ENCODE results near the gene PCMTD2.

The PCMTD2 gene

DNA sequence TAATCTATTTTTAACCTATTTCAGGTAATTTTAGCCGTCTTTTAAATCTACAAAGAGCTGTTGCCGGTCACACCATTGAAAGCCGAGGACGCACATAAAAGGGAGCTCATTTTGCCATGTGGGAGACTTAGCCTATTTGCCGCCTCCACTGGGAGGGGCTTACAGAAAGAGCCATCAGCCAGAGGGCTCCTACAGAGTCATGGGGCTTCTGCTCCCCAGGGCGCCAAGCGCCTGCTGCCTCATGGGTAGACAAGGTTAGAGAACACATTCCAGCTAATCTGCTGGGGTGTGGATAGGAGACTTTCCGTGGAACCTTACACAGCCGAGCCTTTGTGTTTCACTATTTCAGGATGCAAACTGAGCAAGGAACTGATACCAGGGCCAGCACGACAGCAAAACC, 12.6 kb downstream of the PCMTD2 start:
- TF ChIP-seq, protein P1, sequence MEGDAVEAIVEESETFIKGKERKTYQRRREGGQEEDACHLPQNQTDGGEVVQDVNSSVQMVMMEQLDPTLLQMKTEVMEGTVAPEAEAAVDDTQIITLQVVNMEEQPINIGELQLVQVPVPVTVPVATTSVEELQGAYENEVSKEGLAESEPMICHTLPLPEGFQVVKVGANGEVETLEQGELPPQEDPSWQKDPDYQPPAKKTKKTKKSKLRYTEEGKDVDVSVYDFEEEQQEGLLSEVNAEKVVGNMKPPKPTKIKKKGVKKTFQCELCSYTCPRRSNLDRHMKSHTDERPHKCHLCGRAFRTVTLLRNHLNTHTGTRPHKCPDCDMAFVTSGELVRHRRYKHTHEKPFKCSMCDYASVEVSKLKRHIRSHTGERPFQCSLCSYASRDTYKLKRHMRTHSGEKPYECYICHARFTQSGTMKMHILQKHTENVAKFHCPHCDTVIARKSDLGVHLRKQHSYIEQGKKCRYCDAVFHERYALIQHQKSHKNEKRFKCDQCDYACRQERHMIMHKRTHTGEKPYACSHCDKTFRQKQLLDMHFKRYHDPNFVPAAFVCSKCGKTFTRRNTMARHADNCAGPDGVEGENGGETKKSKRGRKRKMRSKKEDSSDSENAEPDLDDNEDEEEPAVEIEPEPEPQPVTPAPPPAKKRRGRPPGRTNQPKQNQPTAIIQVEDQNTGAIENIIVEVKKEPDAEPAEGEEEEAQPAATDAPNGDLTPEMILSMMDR (IDR thresholded peaks at IDR 0.05; ENCODE audit: low read depth, low read length, missing control alignments), result no peak
- H3K4me3 ChIP-seq (ENCODE audit: low read depth, low read length), result no peak overlapping the region
- no peak for DNase-seq (ENCODE audit: low read depth)

DNA sequence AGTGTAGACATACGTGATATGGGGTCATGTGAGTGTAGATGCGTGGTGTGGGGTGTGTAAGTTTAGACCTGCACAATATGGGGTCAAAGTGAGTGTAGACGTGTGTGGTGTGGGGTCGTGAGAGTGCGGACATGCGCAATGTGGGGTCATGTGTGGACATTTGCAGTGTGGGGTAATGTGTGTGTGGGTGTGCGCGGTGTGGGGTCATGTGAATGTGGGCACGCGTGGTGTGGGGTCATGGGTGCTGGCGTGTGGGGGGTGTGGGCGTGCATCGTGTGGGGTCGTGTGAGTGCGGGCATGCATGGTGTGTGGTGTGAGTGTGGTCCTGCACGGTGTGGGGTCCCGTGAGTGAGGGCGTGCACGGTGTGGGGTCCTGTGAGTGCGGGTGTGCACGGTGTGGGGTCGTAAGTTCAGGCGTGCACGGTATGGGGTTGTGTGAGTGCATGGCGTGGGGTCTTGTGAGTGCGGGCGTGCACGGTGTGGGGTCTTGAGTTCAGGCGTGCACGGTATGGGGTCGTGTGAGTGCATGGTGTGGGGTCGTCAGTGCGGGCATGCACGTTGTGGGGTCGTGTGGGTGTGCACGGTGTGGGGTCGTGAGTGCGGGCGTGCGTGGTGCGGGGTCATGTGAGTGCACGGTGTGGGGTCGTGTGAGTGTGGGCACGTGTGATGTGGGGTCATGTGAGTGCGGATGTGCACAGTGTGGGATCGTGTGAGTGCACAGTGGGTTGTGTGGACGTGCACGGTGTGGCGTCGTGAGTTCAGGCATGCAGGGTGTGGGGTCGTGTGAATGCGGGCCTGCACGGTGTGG, 14.3 kb downstream of the PCMTD2 start:
- TF ChIP-seq, protein P1 (IDR thresholded peaks at IDR 0.05; ENCODE audit: low read depth, low read length, missing control alignments), result no peak
- no peak overlapping the region for H3K4me3 ChIP-seq (ENCODE audit: low read depth, low read length)
- DNase-seq (ENCODE audit: low read depth), result no peak

DNA sequence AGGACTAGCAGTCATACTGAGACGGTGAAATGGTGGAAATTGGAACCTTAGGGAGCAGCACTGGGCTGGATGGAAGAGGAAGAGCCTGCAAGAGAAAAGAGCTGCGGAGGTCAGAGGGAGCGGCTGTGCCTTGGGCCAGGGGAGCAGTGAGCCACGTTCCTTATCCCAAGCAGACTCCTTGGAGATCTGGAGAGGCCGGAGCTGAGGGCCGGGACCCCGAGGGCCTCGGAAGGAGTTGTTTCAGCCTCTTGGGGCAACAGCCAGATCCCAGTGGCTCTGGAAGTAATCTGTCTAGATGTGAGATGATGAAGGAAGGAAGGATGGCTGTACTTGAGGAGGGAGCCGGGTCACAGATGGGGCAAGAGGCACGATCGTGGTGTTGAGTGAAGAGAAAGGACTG, 16.1 kb downstream of the PCMTD2 start:
- TF ChIP-seq, protein P1 (IDR thresholded peaks at IDR 0.05; ENCODE audit: low read depth, low read length, missing control alignments), result no peak
- no peak overlapping the region for H3K4me3 ChIP-seq (ENCODE audit: low read depth, low read length)
- DNase-seq (ENCODE audit: low read depth), result no peak

DNA sequence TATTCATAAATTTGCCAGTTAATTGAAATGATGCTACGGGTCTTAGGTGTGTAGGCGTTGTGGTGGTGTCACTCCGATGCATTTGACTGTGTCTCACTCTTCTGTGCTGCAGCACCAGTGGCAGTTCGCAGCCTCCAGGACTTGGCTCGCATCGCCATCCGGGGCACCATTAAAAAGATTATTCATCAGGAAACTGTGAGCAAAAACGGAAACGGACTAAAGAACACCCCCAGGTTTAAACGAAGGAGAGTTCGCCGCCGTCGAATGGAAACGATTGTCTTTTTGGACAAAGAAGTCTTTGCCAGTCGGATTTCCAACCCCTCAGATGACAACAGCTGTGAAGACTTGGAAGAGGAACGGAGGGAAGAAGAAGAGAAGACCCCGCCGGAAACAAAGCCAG, 17.6 kb downstream of the PCMTD2 start:
- DNase-seq (ENCODE audit: low read depth), result no peak
- no peak overlapping the region for H3K4me3 ChIP-seq (ENCODE audit: low read depth, low read length)
- TF ChIP-seq, protein P1 (IDR thresholded peaks at IDR 0.05; ENCODE audit: low read depth, low read length, missing control alignments), result no peak

DNA sequence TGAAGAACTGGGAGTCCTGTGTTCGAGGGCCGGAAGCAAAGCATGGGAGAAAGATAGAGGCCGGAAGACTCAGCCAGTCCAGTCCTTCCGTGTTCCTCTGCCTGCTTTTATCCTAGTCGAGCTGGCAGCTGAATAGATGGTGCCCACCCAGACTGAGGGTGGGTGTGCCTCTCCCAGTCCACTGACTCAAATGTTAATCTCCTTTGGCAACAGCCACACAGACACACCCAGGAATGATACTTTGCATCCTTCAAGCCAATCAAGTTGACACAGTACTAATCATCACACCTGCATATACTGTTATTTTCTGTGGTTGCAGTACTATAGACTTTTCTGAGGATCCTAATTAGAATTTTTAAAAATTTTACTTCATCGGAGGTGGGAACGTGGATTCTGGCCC, 21.3 kb downstream of the PCMTD2 start:
- DNase-seq (ENCODE audit: low read depth), result no peak
- TF ChIP-seq, protein P1 (IDR thresholded peaks at IDR 0.05; ENCODE audit: low read depth, low read length, missing control alignments), result no peak

DNA sequence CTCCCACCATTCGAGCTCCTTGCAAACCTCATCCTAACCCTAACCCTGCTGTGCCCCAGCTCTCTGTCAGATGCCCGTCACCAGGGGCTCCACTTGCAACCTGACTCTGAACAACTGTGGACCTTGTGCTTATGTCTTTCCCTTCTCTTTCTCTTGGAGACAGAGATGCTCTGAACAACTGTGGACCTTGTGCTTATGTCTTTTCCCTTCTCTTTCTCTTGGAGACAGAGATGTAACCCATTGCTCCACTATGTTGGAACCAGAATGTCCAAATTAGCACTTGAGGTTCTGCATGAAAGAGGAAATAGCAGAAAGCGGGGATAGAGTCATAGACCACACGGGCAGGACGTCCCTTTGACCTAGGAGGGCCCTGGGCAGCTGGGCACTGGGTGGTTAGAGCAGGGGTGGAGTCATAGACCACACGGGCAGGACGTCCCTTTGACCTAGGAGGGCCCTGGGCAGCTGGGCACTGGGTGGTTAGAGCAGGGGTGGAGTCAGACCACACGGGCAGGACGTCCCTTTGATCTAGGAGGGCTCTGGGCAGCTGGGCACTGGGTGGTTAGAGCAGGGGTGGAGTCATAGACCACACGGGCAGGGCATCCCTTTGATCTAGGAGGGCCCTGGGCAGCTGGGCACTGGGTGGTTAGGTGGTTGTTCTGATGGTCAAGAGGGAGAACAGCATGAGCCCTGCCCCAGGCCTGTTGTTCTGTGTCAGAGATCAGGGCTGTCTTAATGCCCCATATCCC, 22.2 kb downstream of the PCMTD2 start:
- H3K4me3 ChIP-seq (ENCODE audit: low read depth, low read length), result no peak overlapping the region
- TF ChIP-seq, protein P1 (IDR thresholded peaks at IDR 0.05; ENCODE audit: low read depth, low read length, missing control alignments), result no peak
- no peak for DNase-seq (ENCODE audit: low read depth)

More for the DNA sequence above, 21.3 kb downstream of the PCMTD2 start:
- H3K4me3 ChIP-seq (ENCODE audit: low read depth, low read length), result no peak overlapping the region

All from GM12864 (cell line).